HG03457 (cell line): ENCODE measurements around the gene EFCAB11.

ENCODE experiments used
- ATAC-seq: cut with Tn5 transposase; IDR thresholded peaks from one replicate; pipeline ENCODE4 v1.9.1; 2021; ENCODE audit warnings: moderate number of reproducible peaks; ENCODE audit not compliant: unreplicated experiment

The EFCAB11 gene

GRCh38 chr14:89828471-89829165 is 125.9 kb downstream of the EFCAB11 start:
- no peak for ATAC-seq

- ATAC-seq = no peak
Observed at GRCh38 chr14:89827265-89827664, 127.3 kb downstream of the EFCAB11 start.

- no peak for ATAC-seq
Observed at GRCh38 chr14:89826596-89826995, 127.9 kb downstream of the EFCAB11 start.

GRCh38 chr14:89823743-89824142 is 130.8 kb downstream of the EFCAB11 start:
- no peak for ATAC-seq

- ATAC-seq = no peak
Observed at GRCh38 chr14:89814126-89814525, 140.4 kb downstream of the EFCAB11 start.

GRCh38 chr14:89813617-89814031 is 140.9 kb downstream of the EFCAB11 start:
- no peak for ATAC-seq

GRCh38 chr14:89811954-89812575 is 142.5 kb downstream of the EFCAB11 start:
- no peak for ATAC-seq

GRCh38 chr14:89810101-89810500 is 144.4 kb downstream of the EFCAB11 start:
- no peak for ATAC-seq

GRCh38 chr14:89807892-89808291 is 146.6 kb downstream of the EFCAB11 start:
- no peak for ATAC-seq

- ATAC-seq = no peak
Observed at GRCh38 chr14:89807151-89807550, 147.4 kb downstream of the EFCAB11 start.

GRCh38 chr14:89806451-89806850 is 148.1 kb downstream of the EFCAB11 start:
- ATAC-seq = no peak

GRCh38 chr14:89805501-89805900 is 149.0 kb downstream of the EFCAB11 start:
- ATAC-seq = no peak

- no peak for ATAC-seq
Observed at GRCh38 chr14:89803542-89803941, 151.0 kb downstream of the EFCAB11 start.

- ATAC-seq = no peak
Observed at GRCh38 chr14:89801136-89801535, 153.4 kb downstream of the EFCAB11 start.

- no peak for ATAC-seq
Observed at GRCh38 chr14:89798212-89798773, 156.2 kb downstream of the EFCAB11 start.

- no peak for ATAC-seq
Observed at GRCh38 chr14:89797148-89797547, 157.4 kb downstream of the EFCAB11 start.

- no peak for ATAC-seq
Observed at GRCh38 chr14:89794096-89794495, 160.4 kb downstream of the EFCAB11 start.

GRCh38 chr14:89793367-89793716 is 161.2 kb downstream of the EFCAB11 start:
- ATAC-seq = no peak

- ATAC-seq = no peak
Observed at GRCh38 chr14:89792489-89793366, 161.8 kb downstream of the EFCAB11 start.

- ATAC-seq = no peak
Observed at GRCh38 chr14:89787525-89787924, 167.0 kb downstream of the EFCAB11 start.

- ATAC-seq = no peak
Observed at GRCh38 chr14:89781046-89781445, 173.5 kb downstream of the EFCAB11 start.
